Measurements from ENCODE around the gene CFAP20.

DNA sequence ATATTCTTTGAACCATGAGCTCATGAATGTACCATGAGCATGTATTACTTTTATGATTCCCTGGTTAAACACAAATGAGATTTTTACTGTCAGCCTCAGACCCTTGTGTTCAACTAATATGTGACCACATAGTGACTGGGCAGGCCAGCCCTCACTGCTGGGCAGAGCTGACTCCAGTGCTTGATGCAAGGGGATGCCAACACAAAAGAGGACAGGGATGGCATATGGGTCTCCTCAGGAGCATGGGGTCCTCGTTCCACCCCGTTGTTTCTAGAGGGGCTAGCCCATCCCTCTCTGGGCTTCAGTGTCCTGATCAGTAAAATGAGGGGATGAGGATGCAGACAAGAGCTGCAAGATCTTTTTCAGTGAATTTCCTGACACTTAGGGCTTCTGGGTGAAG lies 19.3 kb downstream of the CFAP20 start:
- TF ChIP-seq POLR2AphosphoS5 (IDR thresholded peaks at IDR 0.05; ENCODE audit: low read depth, low read length) (no peak), POLR2A (IDR thresholded peaks at IDR 0.05; ENCODE audit: borderline replicate concordance, extremely low read depth, insufficient read depth, insufficient read length) (no peak), EZH2 (IDR thresholded peaks at IDR 0.05) (no peak), REST (IDR thresholded peaks at IDR 0.05; ENCODE audit: low read depth) (no peak), RAD21 (IDR thresholded peaks at IDR 0.05; ENCODE audit: low read depth) (no peak), EZH2phosphoT487 (IDR thresholded peaks at IDR 0.05; ENCODE audit: borderline replicate concordance) (no peak), FOSL1 (IDR thresholded peaks at IDR 0.05; ENCODE audit: low read depth) (no peak), CEBPB (IDR thresholded peaks at IDR 0.05; ENCODE audit: low read depth) (no peak)
- TF ChIP-seq, protein P1, sequence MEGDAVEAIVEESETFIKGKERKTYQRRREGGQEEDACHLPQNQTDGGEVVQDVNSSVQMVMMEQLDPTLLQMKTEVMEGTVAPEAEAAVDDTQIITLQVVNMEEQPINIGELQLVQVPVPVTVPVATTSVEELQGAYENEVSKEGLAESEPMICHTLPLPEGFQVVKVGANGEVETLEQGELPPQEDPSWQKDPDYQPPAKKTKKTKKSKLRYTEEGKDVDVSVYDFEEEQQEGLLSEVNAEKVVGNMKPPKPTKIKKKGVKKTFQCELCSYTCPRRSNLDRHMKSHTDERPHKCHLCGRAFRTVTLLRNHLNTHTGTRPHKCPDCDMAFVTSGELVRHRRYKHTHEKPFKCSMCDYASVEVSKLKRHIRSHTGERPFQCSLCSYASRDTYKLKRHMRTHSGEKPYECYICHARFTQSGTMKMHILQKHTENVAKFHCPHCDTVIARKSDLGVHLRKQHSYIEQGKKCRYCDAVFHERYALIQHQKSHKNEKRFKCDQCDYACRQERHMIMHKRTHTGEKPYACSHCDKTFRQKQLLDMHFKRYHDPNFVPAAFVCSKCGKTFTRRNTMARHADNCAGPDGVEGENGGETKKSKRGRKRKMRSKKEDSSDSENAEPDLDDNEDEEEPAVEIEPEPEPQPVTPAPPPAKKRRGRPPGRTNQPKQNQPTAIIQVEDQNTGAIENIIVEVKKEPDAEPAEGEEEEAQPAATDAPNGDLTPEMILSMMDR (IDR thresholded peaks at IDR 0.05 in 2 of 3, conservative IDR thresholded peaks at IDR 0.05 in 1 of 3; ENCODE audit: borderline replicate concordance in 1 of 3, insufficient read depth in 1 of 3, low read depth in 2 of 3, low read length in 2 of 3), result no peak

Measured in HCT116 (cell line).